Peyer's patch (tissue), 4 donors: Measurements from ENCODE around the gene MRPL58.

Source experiments
- CTCF ChIP-seq, 6 experiments: fragments of 450-650 bp in 4 of 6; fragments of 200-600 bp in 2 of 6; sonication (generic) in 1 of 6; IDR thresholded peaks; one replicate each; pipeline ENCODE4 v1.5.1; 2017 to 2019; ENCODE audit warnings: antibody characterized with exemption in 6 of 6, mild to moderate bottlenecking in 3 of 6, moderate library complexity in 1 of 6
- POLR2A ChIP-seq, 2 donors: fragments of 450-650 bp; IDR thresholded peaks; one replicate each; pipeline ENCODE4 v1.5.1; 2017; ENCODE audit warnings: antibody characterized with exemption in 2 of 2, mild to moderate bottlenecking in 2 of 2, moderate library complexity in 2 of 2

GRCh38 chr17:74998783-74999182 is 13.7 kb upstream of the MRPL58 start:
- TF ChIP-seq CTCF (IDR thresholded peaks at IDR 0.05) (no peak), POLR2A (IDR thresholded peaks at IDR 0.05) (no peak)
